ENCODE results near the gene URB1.

Gene URB1

DNA sequence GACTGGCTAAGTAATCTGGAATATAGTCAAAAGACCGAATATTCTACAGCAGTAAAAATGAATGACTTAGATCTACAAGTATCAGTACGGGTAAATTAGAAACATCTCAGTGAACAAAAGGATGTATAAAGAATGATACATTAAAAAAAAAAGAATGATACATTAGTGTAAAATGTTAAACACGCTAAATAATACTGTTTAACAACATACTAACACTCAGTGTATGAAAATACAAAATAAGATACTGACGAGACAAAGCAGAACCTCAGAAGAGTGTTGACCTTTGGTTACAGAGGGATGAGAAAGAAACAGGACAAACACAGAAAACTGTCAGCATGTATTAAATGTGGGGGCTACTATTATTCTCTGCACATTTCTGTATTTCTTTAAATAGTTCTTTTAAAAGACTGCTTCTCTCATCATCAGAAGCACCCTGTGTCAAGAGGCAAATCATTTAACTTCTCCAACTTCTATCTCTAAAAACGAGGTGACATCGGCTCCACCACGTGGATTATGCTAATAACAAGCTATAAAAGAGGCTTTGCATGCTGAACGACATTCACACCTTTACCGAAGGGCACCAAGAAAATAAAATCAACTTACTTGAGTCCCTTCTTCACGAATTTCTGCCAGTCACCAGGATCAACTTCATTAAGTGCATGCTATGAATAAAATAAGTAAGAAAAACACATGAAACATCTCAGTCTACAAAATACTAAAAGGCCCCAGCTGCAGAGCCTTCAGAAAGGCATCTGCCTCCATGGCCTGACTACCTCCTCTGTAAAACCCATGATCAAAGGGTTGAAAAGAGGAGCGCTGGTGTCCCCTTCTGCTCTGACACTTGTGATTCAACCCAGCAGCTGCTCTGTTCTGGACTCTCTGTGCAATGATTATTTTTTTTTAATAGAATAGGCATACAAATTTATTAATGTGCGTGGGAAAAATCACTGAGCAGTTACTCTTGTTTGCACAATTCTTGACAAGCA is 51.7 kb downstream of the URB1 start:
- Histone ChIP-seq H3K4me1 (ENCODE audit: control insufficient read depth, insufficient read depth, low read length) (no peaks in the 10 kb centered on the region), H3K9me3 (ENCODE audit: control insufficient read depth, insufficient read depth, low read depth, low read length) (no peaks in the 10 kb centered on the region), H3K36me3 (ENCODE audit: control insufficient read depth in 2 of 2, insufficient read depth in 1 of 2, low read length in 2 of 2) (peaks cover 40 to 93% of the 10 kb centered on the region in 2 experiments), H3K4me3 (ENCODE audit: low read depth, low read length) (no peak overlapping the region), H3K27ac (ENCODE audit: extremely low read depth, low read depth, low read length) (no peak overlapping the region)
- ChIA-PET CTCF (interaction anchor here (0.9 kb wide), 1 partner anchor 11 kb away, joined by 3 read pairs; no protein-coding TSS in a partner anchor), POLR2A (no interaction called here)
- TF ChIP-seq, protein P1, sequence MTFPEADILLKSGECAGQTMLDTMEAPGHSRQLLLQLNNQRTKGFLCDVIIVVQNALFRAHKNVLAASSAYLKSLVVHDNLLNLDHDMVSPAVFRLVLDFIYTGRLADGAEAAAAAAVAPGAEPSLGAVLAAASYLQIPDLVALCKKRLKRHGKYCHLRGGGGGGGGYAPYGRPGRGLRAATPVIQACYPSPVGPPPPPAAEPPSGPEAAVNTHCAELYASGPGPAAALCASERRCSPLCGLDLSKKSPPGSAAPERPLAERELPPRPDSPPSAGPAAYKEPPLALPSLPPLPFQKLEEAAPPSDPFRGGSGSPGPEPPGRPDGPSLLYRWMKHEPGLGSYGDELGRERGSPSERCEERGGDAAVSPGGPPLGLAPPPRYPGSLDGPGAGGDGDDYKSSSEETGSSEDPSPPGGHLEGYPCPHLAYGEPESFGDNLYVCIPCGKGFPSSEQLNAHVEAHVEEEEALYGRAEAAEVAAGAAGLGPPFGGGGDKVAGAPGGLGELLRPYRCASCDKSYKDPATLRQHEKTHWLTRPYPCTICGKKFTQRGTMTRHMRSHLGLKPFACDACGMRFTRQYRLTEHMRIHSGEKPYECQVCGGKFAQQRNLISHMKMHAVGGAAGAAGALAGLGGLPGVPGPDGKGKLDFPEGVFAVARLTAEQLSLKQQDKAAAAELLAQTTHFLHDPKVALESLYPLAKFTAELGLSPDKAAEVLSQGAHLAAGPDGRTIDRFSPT (tag by site-specific recombination; IDR thresholded peaks at IDR 0.05) = no peak
- no peak for TF ChIP-seq ZNF10 (tag by site-specific recombination; IDR thresholded peaks at IDR 0.05)
- no peak for TF ChIP-seq ZBTB8A (tag by site-specific recombination; IDR thresholded peaks at IDR 0.05)
- TF ChIP-seq, protein P2, sequence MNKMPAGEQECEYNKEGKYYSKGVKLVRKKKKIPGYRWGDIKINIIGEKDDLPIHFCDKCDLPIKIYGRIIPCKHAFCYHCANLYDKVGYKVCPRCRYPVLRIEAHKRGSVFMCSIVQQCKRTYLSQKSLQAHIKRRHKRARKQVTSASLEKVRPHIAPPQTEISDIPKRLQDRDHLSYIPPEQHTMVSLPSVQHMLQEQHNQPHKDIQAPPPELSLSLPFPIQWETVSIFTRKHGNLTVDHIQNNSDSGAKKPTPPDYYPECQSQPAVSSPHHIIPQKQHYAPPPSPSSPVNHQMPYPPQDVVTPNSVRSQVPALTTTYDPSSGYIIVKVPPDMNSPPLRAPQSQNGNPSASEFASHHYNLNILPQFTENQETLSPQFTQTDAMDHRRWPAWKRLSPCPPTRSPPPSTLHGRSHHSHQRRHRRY (tag by site-specific recombination; IDR thresholded peaks at IDR 0.05) = no peak
- TF ChIP-seq ZSCAN30 (tag by site-specific recombination; IDR thresholded peaks at IDR 0.05) = no peak
- TF ChIP-seq ZFP69B (tag by site-specific recombination; IDR thresholded peaks at IDR 0.05) = no peak
- no peak for TF ChIP-seq ZNF174 (tag by site-specific recombination; IDR thresholded peaks at IDR 0.05)
- no peak for TF ChIP-seq ZNF324 (tag by site-specific recombination; IDR thresholded peaks at IDR 0.05)
- no peak for TF ChIP-seq ZNF366 (tag by site-specific recombination; conservative IDR thresholded peaks at IDR 0.05)
- TF ChIP-seq ZNF548 (tag by site-specific recombination; IDR thresholded peaks at IDR 0.05) = no peak
- no peak for TF ChIP-seq ZNF768 (tag by site-specific recombination; IDR thresholded peaks at IDR 0.05)
- TF ChIP-seq, protein P3, sequence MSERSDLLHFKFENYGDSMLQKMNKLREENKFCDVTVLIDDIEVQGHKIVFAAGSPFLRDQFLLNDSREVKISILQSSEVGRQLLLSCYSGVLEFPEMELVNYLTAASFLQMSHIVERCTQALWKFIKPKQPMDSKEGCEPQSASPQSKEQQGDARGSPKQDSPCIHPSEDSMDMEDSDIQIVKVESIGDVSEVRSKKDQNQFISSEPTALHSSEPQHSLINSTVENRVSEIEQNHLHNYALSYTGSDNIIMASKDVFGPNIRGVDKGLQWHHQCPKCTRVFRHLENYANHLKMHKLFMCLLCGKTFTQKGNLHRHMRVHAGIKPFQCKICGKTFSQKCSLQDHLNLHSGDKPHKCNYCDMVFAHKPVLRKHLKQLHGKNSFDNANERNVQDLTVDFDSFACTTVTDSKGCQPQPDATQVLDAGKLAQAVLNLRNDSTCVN (tag by site-specific recombination; optimal IDR thresholded peaks at IDR 0.05) = no peak
- TF ChIP-seq ZNF701 (tag by site-specific recombination; IDR thresholded peaks at IDR 0.05) = no peak
- TF ChIP-seq ZBTB48 (tag by site-specific recombination; IDR thresholded peaks at IDR 0.05) = no peak
- TF ChIP-seq ZNF596 (tag by site-specific recombination; IDR thresholded peaks at IDR 0.05) = no peak
- TF ChIP-seq ZNF37A (tag by site-specific recombination; IDR thresholded peaks at IDR 0.05) = no peak
- TF ChIP-seq ZNF777 (tag by site-specific recombination; IDR thresholded peaks at IDR 0.05; ENCODE audit: borderline replicate concordance) = no peak
- TF ChIP-seq ZNF146 (tag by site-specific recombination; IDR thresholded peaks at IDR 0.05) = no peak
- TF ChIP-seq TCF7L2 (IDR thresholded peaks at IDR 0.05; ENCODE audit: borderline replicate concordance, low read depth, low read length) = no peak

DNA sequence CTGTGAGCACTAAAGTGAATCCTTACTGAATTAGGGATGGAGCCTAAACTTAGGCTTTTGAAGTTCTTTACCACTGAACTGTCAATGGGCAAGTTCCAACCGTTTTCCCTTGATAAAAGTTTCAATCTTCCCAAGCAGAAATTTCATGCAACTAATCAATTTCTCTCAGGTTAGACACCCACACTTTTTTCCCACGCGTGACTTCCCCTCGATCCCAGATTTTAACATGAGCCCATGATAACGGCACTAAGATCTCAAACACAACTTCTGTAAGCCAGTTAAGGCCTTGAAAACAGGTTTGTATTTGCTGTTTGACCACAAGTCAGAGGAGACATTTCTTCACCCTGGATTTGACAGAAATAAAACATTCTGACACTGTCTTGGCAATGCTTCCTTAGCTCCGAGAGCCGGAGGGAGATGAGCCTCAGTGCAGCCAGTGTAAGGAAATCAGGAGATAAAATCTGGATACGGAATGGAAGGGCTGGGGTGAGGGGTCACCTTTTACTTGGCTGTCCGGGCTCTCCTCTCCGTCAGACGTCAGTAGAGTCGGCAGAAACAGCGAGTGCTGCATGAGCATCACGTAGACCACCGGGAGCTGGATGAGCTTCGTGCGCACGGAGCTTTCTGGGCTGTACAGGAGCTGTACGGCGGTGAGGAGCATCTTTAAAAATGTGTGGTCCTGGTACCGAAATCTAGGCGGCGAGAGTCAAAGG is 54.4 kb downstream of the URB1 start:
- POLR2A ChIA-PET = no interaction called here
- Histone ChIP-seq H3K9me3 (ENCODE audit: control insufficient read depth, insufficient read depth, low read depth, low read length) (no peaks in the 10 kb centered on the region), H3K36me3 (ENCODE audit: control insufficient read depth in 2 of 2, insufficient read depth in 1 of 2, low read length in 2 of 2) (peaks cover 47 to 93% of the 10 kb centered on the region in 2 experiments), H3K4me1 (ENCODE audit: control insufficient read depth, insufficient read depth, low read length) (no peaks in the 10 kb centered on the region), H3K4me3 (ENCODE audit: low read depth, low read length) (no peak overlapping the region), H3K27ac (ENCODE audit: extremely low read depth, low read depth, low read length) (no peak overlapping the region)
- CTCF ChIA-PET = no interaction called here
- TF ChIP-seq, protein P4, sequence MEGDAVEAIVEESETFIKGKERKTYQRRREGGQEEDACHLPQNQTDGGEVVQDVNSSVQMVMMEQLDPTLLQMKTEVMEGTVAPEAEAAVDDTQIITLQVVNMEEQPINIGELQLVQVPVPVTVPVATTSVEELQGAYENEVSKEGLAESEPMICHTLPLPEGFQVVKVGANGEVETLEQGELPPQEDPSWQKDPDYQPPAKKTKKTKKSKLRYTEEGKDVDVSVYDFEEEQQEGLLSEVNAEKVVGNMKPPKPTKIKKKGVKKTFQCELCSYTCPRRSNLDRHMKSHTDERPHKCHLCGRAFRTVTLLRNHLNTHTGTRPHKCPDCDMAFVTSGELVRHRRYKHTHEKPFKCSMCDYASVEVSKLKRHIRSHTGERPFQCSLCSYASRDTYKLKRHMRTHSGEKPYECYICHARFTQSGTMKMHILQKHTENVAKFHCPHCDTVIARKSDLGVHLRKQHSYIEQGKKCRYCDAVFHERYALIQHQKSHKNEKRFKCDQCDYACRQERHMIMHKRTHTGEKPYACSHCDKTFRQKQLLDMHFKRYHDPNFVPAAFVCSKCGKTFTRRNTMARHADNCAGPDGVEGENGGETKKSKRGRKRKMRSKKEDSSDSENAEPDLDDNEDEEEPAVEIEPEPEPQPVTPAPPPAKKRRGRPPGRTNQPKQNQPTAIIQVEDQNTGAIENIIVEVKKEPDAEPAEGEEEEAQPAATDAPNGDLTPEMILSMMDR (tag by site-specific recombination; IDR thresholded peaks at IDR 0.05) = no peak
- no peak for TF ChIP-seq ZNF202 (tag by site-specific recombination; IDR thresholded peaks at IDR 0.05; ENCODE audit: borderline replicate concordance)
- no peak for TF ChIP-seq ZNF366 (tag by site-specific recombination; conservative IDR thresholded peaks at IDR 0.05)
- TF ChIP-seq, protein P5, sequence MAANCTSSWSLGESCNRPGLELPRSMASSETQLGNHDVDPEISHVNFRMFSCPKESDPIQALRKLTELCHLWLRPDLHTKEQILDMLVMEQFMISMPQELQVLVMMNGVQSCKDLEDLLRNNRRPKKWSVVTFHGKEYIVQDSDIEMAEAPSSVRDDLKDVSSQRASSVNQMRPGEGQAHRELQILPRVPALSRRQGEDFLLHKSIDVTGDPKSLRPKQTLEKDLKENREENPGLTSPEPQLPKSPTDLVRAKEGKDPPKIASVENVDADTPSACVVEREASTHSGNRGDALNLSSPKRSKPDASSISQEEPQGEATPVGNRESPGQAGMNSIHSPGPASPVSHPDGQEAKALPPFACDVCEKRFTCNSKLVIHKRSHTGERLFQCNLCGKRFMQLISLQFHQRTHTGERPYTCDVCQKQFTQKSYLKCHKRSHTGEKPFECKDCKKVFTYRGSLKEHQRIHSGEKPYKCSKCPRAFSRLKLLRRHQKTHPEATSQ (tag by site-specific recombination; IDR thresholded peaks at IDR 0.05) = no peak
- no peak for TF ChIP-seq ZNF792 (tag by site-specific recombination; IDR thresholded peaks at IDR 0.05)
- no peak for TF ChIP-seq BCL11A (tag by site-specific recombination; IDR thresholded peaks at IDR 0.05; ENCODE audit: low read depth)
- no peak for TF ChIP-seq ZFP3 (tag by site-specific recombination; IDR thresholded peaks at IDR 0.05; ENCODE audit: low read depth)
- TF ChIP-seq ZNF621 (tag by site-specific recombination; IDR thresholded peaks at IDR 0.05) = no peak
- TF ChIP-seq SP2 (tag by site-specific recombination; IDR thresholded peaks at IDR 0.05) = no peak

All from HEK293 (cell line).